CD4-positive, alpha-beta T cell treated with Interferon alpha-2 for 1 hour (primary cell): ENCODE measurements around the gene MAB21L2.

Experiments used
- DNase-seq, 2 donors: peaks; one replicate each; pipeline ENCODE4 v3.0.0-alpha.2; 2020 to 2022

The MAB21L2 gene

GRCh38 chr4:150619042-150619441 lies 37.1 kb downstream of the MAB21L2 start:
- DNase-seq, result no peak

GRCh38 chr4:150624055-150624454 lies 42.1 kb downstream of the MAB21L2 start:
- DNase-seq, result no peak

GRCh38 chr4:150625033-150625432 lies 43.1 kb downstream of the MAB21L2 start:
- DNase-seq, result no peak

- no peak for DNase-seq
Measured at GRCh38 chr4:150628073-150628472, 46.1 kb downstream of the MAB21L2 start.

GRCh38 chr4:150632639-150633038 lies 50.7 kb downstream of the MAB21L2 start:
- DNase-seq, result no peak
